Ovary (tissue), 3 donors: Measurements from ENCODE around the gene POLR1E.

Experiments
- CTCF ChIP-seq, 3 donors: fragments of 450-650 bp in 2 of 3; fragments of 200-600 bp in 1 of 3; IDR thresholded peaks; one replicate each; pipeline versions ENCODE4 v1.5.1 to v1.8.0; 2016 to 2022; ENCODE audit warnings: antibody characterized with exemption in 3 of 3, mild to moderate bottlenecking in 1 of 3
- EP300 ChIP-seq: sonication (generic); formaldehyde crosslinking; IDR thresholded peaks from one replicate; pipeline ENCODE4 v1.6.1; 2017; ENCODE audit warnings: antibody characterized with exemption
- donor health status: DM: no; HTN: no; CAD: no.

- TF ChIP-seq CTCF (IDR thresholded peaks at IDR 0.05) = no peak
- TF ChIP-seq EP300 = no peak
These were observed 43.9 kb upstream of the POLR1E start for GRCh38 chr9:37441776-37442370.
